HG03139 (cell line): ENCODE measurements around the gene NUDT2.

Experiments used
- ATAC-seq: cut with Tn5 transposase; IDR thresholded peaks from one replicate; pipeline ENCODE4 v1.9.1; 2021; ENCODE audit not compliant: unreplicated experiment

The NUDT2 gene

GRCh38 chr9:34384368-34385165 lies 55.2 kb downstream of the NUDT2 start:
- no peak for ATAC-seq

DNA sequence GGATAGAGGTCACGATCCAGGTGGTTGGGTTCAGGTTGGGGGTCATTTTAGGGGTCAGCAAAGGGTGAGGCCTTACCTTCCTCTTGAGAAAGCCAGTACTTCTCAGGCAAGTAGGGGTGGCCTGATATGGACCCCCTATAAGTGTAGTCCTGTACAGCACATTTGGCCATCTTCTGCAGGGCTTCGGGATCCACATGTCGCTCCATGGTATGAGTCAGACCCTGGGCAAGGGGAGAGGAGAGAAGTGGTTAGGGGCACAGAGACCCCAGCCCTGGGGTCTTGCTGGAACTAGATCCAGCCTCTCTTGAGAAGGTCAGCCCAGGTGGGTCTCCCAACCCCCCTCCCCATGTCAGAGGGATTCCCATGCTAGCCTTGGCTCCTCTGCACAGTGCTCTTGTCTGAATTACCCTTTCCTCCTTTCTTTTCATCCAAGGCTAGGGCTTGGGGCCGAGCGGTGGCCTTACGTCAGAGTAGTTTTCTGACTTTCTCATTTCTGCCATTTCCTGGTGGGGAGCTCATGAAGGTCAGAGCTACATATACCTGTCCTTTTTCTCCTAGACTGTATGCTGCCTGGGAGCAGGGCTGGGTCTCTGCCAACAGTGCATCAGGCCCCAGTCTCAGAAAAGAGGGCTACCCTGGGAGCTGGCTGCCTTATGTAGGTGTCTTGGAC lies 56.3 kb downstream of the NUDT2 start:
- no peak for ATAC-seq

DNA sequence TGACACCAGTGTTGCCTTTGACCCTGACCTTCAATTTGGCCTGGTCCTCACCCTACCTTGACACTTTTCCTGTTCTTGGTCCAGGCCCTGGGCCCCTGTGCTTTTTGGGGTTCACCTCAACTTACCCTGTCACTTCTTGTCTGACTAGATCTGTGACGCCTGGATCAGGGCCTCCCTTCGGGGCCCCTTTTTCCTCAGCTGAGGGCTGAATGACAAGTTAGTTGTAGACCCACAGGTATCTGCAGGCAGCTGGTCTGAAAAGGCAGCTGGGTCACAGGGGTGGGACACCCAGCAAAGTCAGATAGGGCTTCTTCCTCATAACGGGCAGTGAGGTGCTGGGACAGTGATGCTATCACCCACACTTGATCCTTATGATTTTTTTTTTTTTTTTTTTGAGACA lies 57.3 kb downstream of the NUDT2 start:
- ATAC-seq, result no peak

DNA sequence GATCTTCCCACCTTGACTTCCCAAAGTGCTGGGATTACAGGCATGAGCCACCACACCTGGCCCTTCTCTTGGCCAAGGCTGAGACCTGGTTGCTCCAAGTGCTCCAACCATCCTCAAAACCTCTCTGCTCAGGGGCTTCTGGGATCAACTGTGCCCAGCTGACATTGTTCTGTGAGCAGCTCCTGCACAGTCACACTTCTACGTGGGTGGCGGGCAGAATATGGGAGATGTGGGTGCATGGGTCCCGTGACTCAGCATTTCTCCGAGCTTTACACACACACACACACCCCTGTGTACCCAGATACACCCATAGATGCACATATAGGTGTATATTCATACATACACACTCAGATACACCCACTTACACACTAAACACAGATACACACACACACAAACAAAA lies 57.9 kb downstream of the NUDT2 start:
- ATAC-seq, result no peak

GRCh38 chr9:34392511-34392910 lies 63.1 kb downstream of the NUDT2 start:
- ATAC-seq, result no peak
